ENCODE data around the gene CHGA. TPM values are rescaled to one million over a fixed set of nuclear protein-coding genes. Genes with fewer than 3 reads are reported as not detected.

CHGA gene
- total RNA-seq, 1 donor from 2014 or later = under 0.01 TPM

- DNase-seq = no peak
Observed at GRCh38 chr14:92906420-92906819, 16.5 kb upstream of the CHGA start.

- no peak for DNase-seq
Observed at GRCh38 chr14:92906823-92907222, 16.1 kb upstream of the CHGA start.

- no peak for DNase-seq
Observed at GRCh38 chr14:92907316-92907911, 15.5 kb upstream of the CHGA start.

- DNase-seq = peak; percentile 43
Observed at GRCh38 chr14:92914087-92914656, 8.8 kb upstream of the CHGA start.

- no peak for DNase-seq
Observed at GRCh38 chr14:92916201-92916600, 6.7 kb upstream of the CHGA start.

GRCh38 chr14:92917041-92917940 is 5.7 kb upstream of the CHGA start:
- DNase-seq = no peak

- no peak for DNase-seq
Observed at GRCh38 chr14:92917956-92918355, 5.0 kb upstream of the CHGA start.

- DNase-seq = no peak
Observed at GRCh38 chr14:92920001-92920400, 2.9 kb upstream of the CHGA start.

- no peak for DNase-seq
Observed at GRCh38 chr14:92922155-92922735, 705 bp upstream of the CHGA start.

- DNase-seq = no peak
Observed at GRCh38 chr14:92923744-92924103, 774 bp downstream of the CHGA start.

GRCh38 chr14:92924247-92924646 is 1.3 kb downstream of the CHGA start:
- no peak for DNase-seq

- DNase-seq = no peak
Observed at GRCh38 chr14:92925446-92925845, 2.5 kb downstream of the CHGA start.

- no peak for DNase-seq
Observed at GRCh38 chr14:92926180-92926845, 3.4 kb downstream of the CHGA start.

GRCh38 chr14:92926931-92927330 is 4.0 kb downstream of the CHGA start:
- DNase-seq = no peak

- DNase-seq = peak; percentile 63
Observed at GRCh38 chr14:92927349-92928257, 4.7 kb downstream of the CHGA start.

GRCh38 chr14:92928258-92928629 is 5.3 kb downstream of the CHGA start:
- peak; percentile 15 for DNase-seq

GRCh38 chr14:92928961-92929688 is 6.2 kb downstream of the CHGA start:
- no peak for DNase-seq

- no peak for DNase-seq
Observed at GRCh38 chr14:92929689-92930608, 7.0 kb downstream of the CHGA start.

- DNase-seq = no peak
Observed at GRCh38 chr14:92930737-92931602, 8.0 kb downstream of the CHGA start.

All from dermis blood vessel endothelial cell (primary cell).